ENCODE results near the gene SLC25A41.

DNA sequence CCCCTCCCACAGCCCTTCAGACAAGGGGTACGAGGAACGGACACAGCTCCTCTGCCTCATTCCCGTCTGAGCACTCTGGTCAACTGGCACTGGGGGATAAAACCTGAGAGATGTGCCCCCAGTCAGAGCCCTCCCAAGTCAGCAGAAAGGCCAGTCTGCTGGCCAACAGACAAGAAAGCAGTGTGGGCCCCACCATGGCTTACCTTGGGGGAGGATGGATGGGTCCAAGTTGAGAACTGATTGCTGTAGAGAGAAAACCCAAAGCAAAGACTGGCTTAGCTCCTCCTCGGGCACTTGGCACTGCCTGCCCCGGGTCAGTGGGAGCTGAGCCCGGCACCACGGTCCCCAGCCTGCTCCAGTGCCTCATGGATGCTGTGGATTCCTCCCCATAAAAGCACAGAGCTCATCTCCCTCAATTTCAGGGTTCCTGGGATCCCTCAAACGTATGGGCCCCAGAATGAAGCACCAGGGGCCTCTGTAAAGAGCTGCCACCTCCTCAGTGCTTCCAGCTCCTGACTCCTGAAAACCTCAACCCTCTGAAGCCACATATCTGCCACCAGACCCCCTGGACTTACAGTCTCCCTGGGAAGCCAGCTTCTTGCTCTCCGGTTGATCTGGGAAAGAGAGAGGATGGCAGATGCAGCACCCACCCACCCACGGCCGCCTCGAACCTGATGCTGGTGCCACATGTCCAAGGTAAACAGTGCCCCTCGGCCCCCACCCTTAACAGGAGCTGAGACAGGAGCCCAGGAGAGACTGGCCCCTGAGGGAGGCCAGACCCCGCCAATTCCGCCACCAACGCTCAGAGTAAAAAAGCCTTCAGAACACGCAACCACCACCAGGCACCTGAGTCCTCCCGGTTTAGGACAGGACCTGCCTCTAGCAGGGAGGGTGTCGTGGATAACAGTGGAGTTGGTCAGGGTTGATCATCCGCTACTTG, 12.2 kb downstream of the SLC25A41 start:
- TF ChIP-seq MXI1 (IDR thresholded peaks at IDR 0.05; ENCODE audit: borderline replicate concordance, low read depth, low read length) (no peak), ISX (CRISPR knock-in tag; conservative IDR thresholded peaks at IDR 0.05) (no peak)

All from HepG2 (cell line).